Peyer's patch (tissue), 4 donors: ENCODE measurements around the gene ELP5. TPM values are rescaled to one million over a fixed set of nuclear protein-coding genes. Genes with fewer than 3 reads are reported as not detected.

Experiments
- DNase-seq, 3 donors: peaks; one replicate each; pipeline ENCODE4 v3.0.0-alpha.2; 2017 to 2019
- H3K27ac ChIP-seq, 4 donors: fragments of 200-600 bp; sonication (generic); one replicate each; pipeline ENCODE4 v1.5.1; 2016 to 2019
- H3K27me3 ChIP-seq, 2 donors: fragments of 200-600 bp; sonication (generic); one replicate each; pipeline ENCODE4 v1.5.1; 2019
- H3K36me3 ChIP-seq, 3 donors: fragments of 200-600 bp; sonication (generic); one replicate each; pipeline ENCODE4 v1.5.1; 2016 to 2019
- H3K4me1 ChIP-seq, 4 donors: fragments of 200-600 bp; sonication (generic); one replicate each; pipeline ENCODE4 v1.5.1; 2016 to 2019
- H3K4me3 ChIP-seq, 4 donors: fragments of 200-600 bp; sonication (generic); 1 replicate in 3 of 4; 2 replicates in 1 of 4; pipeline ENCODE4 v1.5.1; 2016 to 2019; ENCODE audit warnings: mild to moderate bottlenecking in 1 of 4
- H3K9me3 ChIP-seq, 4 donors: fragments of 200-600 bp; sonication (generic); one replicate each; pipeline ENCODE4 v1.5.1; 2016 to 2019; ENCODE audit warnings: mild to moderate bottlenecking in 1 of 4
- CTCF ChIP-seq, 6 experiments: fragments of 450-650 bp in 4 of 6; fragments of 200-600 bp in 2 of 6; sonication (generic) in 1 of 6; IDR thresholded peaks; one replicate each; pipeline ENCODE4 v1.5.1; 2017 to 2019; ENCODE audit warnings: antibody characterized with exemption in 6 of 6, mild to moderate bottlenecking in 3 of 6, moderate library complexity in 1 of 6
- POLR2A ChIP-seq, 2 donors: fragments of 450-650 bp; IDR thresholded peaks; one replicate each; pipeline ENCODE4 v1.5.1; 2017; ENCODE audit warnings: antibody characterized with exemption in 2 of 2, mild to moderate bottlenecking in 2 of 2, moderate library complexity in 2 of 2
- total RNA-seq, 4 donors: library from RNA; depleted of rRNA; stranded (reverse); fragments of >200 nt; gene quantifications; one replicate each; pipeline ENCODE4 v1.1.0, GENCODE V29; 2016

Gene ELP5
- total RNA-seq, 4 donors from 2014 or later: 15.1 to 75.1 (median 29.0) TPM

- Histone ChIP-seq H3K9me3 (no peaks in the 10 kb centered on the region), H3K4me1 (peaks cover 2 to 28% (median 16%) of the 10 kb centered on the region in 4 donors), H3K27ac (peak within 1 kb of the TSS; percentile 48 to 83 (median 71)), H3K36me3 (no peaks in the 10 kb centered on the region), H3K27me3 (no peaks in the 10 kb centered on the region), H3K4me3 (peak within 1 kb of the TSS; percentile 38 to 63 (median 55))
- peak; percentile 89 to 97 (median 96) for DNase-seq
- TF ChIP-seq CTCF (IDR thresholded peaks at IDR 0.05): no peak
- TF ChIP-seq POLR2A (IDR thresholded peaks at IDR 0.05): no peak
Measured at GRCh38 chr17:7281074-7281952, 29.3 kb downstream of the ELP5 start, which contains the start of gene SLC2A4. Gene SLC2A4 (plus strand): TSS chr17:7281718. CDS start chr17:7281935, 217 bp downstream.

GRCh38 chr17:7281953-7282751, 30.1 kb downstream of the ELP5 start:
- Histone ChIP-seq H3K36me3 (no peaks in the 10 kb centered on the region), H3K4me3 (peak overlapping the region; percentile 38 to 63 (median 55)), H3K4me1 (peaks cover 2 to 28% (median 16%) of the 10 kb centered on the region in 4 donors), H3K27me3 (no peaks in the 10 kb centered on the region), H3K9me3 (no peaks in the 10 kb centered on the region), H3K27ac (peak overlapping the region; percentile 25 to 83 (median 60))
- no peak for DNase-seq
- TF ChIP-seq CTCF (IDR thresholded peaks at IDR 0.05) (no peak), POLR2A (IDR thresholded peaks at IDR 0.05) (no peak)

GRCh38 chr17:7282752-7283321, 30.8 kb downstream of the ELP5 start:
- TF ChIP-seq POLR2A (IDR thresholded peaks at IDR 0.05): no peak
- TF ChIP-seq CTCF (IDR thresholded peaks at IDR 0.05): peak in 1 of 6 experiments; percentile 5
- H3K27me3 ChIP-seq: no peaks in the 10 kb centered on the region
- peak overlapping the region in 3 of 4 donors; percentile 60 to 83 (median 61) for H3K27ac ChIP-seq
- H3K9me3 ChIP-seq: no peaks in the 10 kb centered on the region
- H3K36me3 ChIP-seq: no peaks in the 10 kb centered on the region
- no peak for DNase-seq
- peak overlapping the region in 2 of 4 donors; percentile 49 to 61 for H3K4me3 ChIP-seq
- H3K4me1 ChIP-seq: peaks cover 2 to 28% (median 16%) of the 10 kb centered on the region in 4 donors

- Histone ChIP-seq H3K27ac (no peak overlapping the region), H3K36me3 (no peaks in the 10 kb centered on the region), H3K27me3 (no peaks in the 10 kb centered on the region), H3K9me3 (no peaks in the 10 kb centered on the region), H3K4me3 (peak overlapping the region in 1 of 4 donors; percentile 61), H3K4me1 (peaks cover 2 to 28% (median 16%) of the 10 kb centered on the region in 4 donors)
- no peak for DNase-seq
- TF ChIP-seq POLR2A (IDR thresholded peaks at IDR 0.05) (no peak), CTCF (IDR thresholded peaks at IDR 0.05) (no peak)
Measured at GRCh38 chr17:7283471-7284216, 31.6 kb downstream of the ELP5 start.

- Histone ChIP-seq H3K27ac (no peak overlapping the region), H3K9me3 (no peaks in the 10 kb centered on the region), H3K36me3 (no peaks in the 10 kb centered on the region), H3K4me3 (no peak overlapping the region), H3K4me1 (peaks cover 2 to 25% (median 16%) of the 10 kb centered on the region in 4 donors), H3K27me3 (no peaks in the 10 kb centered on the region)
- DNase-seq: no peak
- TF ChIP-seq CTCF (IDR thresholded peaks at IDR 0.05): no peak
- no peak for TF ChIP-seq POLR2A (IDR thresholded peaks at IDR 0.05)
Measured at GRCh38 chr17:7284911-7285310, 32.9 kb downstream of the ELP5 start.
